GM23338 (cell line): ENCODE results near the gene PRRG3.

Source experiments
- CREB1 ChIP-seq: fragments of 250-450 bp; sonication (Bioruptor Pico); IDR thresholded peaks from 2 replicates; pipeline ENCODE4 v1.5.0; 2020; ENCODE audit warnings: low read depth, mild to moderate bottlenecking, moderate library complexity
- EZH2 ChIP-seq: fragments of 200-600 bp; sonication (generic); IDR thresholded peaks from one replicate; pipeline ENCODE4 v1.8.0; 2017; ENCODE audit warnings: antibody characterized with exemption, mild to moderate bottlenecking, low read depth; ENCODE audit not compliant: unreplicated experiment
- EZH2phosphoT487 ChIP-seq: fragments of 200-600 bp; sonication (generic); IDR thresholded peaks from one replicate; pipeline ENCODE4 v1.8.1; 2018; ENCODE audit warnings: antibody characterized with exemption; ENCODE audit not compliant: unreplicated experiment
- NANOG ChIP-seq: IDR thresholded peaks from 2 replicates; pipeline ENCODE4 v1.6.1; 2016; ENCODE audit warnings: antibody characterized with exemption, borderline replicate concordance
- POLR2AphosphoS5 ChIP-seq: IDR thresholded peaks from 2 replicates; pipeline ENCODE4 v1.6.1; 2016; ENCODE audit warnings: antibody characterized with exemption, low read depth
- REST ChIP-seq: IDR thresholded peaks from one replicate; pipeline ENCODE4 v1.6.1; 2018; ENCODE audit warnings: antibody characterized with exemption; ENCODE audit not compliant: unreplicated experiment
- STAT1 ChIP-seq: IDR thresholded peaks from one replicate; pipeline ENCODE4 v1.6.1; 2016; ENCODE audit warnings: antibody characterized with exemption; ENCODE audit not compliant: unreplicated experiment
- ZNF114 ChIP-seq: fragments of 250-450 bp; sonication (Bioruptor Pico); IDR thresholded peaks from 2 replicates; pipeline ENCODE4 v1.5.0; 2020; ENCODE audit warnings: mild to moderate bottlenecking, moderate library complexity
- TF ChIP-seq, protein P1 (sequence below), 2 experiments: fragments of 200-600 bp in 1 of 2; sonication (generic) in 1 of 2; conservative IDR thresholded peaks; 2 replicates each; pipeline versions ENCODE4 v1.5.1 to v1.6.1; 2016 to 2017; ENCODE audit warnings: antibody characterized with exemption in 2 of 2, low read depth in 2 of 2, mild to moderate bottlenecking in 2 of 2, moderate library complexity in 1 of 2
- TF ChIP-seq, protein P2 (sequence below): fragments of 250-450 bp; sonication (Bioruptor Pico); IDR thresholded peaks from 2 replicates; pipeline ENCODE4 v1.5.0; 2020; ENCODE audit warnings: mild to moderate bottlenecking, moderate library complexity
- TF ChIP-seq, protein P3 (sequence below): IDR thresholded peaks from 2 replicates; pipeline ENCODE4 v1.6.1; 2016; ENCODE audit warnings: antibody characterized with exemption

- TF ChIP-seq, protein P1, sequence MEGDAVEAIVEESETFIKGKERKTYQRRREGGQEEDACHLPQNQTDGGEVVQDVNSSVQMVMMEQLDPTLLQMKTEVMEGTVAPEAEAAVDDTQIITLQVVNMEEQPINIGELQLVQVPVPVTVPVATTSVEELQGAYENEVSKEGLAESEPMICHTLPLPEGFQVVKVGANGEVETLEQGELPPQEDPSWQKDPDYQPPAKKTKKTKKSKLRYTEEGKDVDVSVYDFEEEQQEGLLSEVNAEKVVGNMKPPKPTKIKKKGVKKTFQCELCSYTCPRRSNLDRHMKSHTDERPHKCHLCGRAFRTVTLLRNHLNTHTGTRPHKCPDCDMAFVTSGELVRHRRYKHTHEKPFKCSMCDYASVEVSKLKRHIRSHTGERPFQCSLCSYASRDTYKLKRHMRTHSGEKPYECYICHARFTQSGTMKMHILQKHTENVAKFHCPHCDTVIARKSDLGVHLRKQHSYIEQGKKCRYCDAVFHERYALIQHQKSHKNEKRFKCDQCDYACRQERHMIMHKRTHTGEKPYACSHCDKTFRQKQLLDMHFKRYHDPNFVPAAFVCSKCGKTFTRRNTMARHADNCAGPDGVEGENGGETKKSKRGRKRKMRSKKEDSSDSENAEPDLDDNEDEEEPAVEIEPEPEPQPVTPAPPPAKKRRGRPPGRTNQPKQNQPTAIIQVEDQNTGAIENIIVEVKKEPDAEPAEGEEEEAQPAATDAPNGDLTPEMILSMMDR (conservative IDR thresholded peaks at IDR 0.05; ENCODE audit: low read depth in 2 of 2), result peak; percentile 60 to 79
- TF ChIP-seq REST (no peak), POLR2AphosphoS5 (no peak), EZH2phosphoT487 (no peak), ZNF114 (CRISPR knock-in tag) (no peak), NANOG (no peak), STAT1 (no peak), EZH2 (no peak), CREB1 (CRISPR knock-in tag) (no peak)
- TF ChIP-seq, protein P2, sequence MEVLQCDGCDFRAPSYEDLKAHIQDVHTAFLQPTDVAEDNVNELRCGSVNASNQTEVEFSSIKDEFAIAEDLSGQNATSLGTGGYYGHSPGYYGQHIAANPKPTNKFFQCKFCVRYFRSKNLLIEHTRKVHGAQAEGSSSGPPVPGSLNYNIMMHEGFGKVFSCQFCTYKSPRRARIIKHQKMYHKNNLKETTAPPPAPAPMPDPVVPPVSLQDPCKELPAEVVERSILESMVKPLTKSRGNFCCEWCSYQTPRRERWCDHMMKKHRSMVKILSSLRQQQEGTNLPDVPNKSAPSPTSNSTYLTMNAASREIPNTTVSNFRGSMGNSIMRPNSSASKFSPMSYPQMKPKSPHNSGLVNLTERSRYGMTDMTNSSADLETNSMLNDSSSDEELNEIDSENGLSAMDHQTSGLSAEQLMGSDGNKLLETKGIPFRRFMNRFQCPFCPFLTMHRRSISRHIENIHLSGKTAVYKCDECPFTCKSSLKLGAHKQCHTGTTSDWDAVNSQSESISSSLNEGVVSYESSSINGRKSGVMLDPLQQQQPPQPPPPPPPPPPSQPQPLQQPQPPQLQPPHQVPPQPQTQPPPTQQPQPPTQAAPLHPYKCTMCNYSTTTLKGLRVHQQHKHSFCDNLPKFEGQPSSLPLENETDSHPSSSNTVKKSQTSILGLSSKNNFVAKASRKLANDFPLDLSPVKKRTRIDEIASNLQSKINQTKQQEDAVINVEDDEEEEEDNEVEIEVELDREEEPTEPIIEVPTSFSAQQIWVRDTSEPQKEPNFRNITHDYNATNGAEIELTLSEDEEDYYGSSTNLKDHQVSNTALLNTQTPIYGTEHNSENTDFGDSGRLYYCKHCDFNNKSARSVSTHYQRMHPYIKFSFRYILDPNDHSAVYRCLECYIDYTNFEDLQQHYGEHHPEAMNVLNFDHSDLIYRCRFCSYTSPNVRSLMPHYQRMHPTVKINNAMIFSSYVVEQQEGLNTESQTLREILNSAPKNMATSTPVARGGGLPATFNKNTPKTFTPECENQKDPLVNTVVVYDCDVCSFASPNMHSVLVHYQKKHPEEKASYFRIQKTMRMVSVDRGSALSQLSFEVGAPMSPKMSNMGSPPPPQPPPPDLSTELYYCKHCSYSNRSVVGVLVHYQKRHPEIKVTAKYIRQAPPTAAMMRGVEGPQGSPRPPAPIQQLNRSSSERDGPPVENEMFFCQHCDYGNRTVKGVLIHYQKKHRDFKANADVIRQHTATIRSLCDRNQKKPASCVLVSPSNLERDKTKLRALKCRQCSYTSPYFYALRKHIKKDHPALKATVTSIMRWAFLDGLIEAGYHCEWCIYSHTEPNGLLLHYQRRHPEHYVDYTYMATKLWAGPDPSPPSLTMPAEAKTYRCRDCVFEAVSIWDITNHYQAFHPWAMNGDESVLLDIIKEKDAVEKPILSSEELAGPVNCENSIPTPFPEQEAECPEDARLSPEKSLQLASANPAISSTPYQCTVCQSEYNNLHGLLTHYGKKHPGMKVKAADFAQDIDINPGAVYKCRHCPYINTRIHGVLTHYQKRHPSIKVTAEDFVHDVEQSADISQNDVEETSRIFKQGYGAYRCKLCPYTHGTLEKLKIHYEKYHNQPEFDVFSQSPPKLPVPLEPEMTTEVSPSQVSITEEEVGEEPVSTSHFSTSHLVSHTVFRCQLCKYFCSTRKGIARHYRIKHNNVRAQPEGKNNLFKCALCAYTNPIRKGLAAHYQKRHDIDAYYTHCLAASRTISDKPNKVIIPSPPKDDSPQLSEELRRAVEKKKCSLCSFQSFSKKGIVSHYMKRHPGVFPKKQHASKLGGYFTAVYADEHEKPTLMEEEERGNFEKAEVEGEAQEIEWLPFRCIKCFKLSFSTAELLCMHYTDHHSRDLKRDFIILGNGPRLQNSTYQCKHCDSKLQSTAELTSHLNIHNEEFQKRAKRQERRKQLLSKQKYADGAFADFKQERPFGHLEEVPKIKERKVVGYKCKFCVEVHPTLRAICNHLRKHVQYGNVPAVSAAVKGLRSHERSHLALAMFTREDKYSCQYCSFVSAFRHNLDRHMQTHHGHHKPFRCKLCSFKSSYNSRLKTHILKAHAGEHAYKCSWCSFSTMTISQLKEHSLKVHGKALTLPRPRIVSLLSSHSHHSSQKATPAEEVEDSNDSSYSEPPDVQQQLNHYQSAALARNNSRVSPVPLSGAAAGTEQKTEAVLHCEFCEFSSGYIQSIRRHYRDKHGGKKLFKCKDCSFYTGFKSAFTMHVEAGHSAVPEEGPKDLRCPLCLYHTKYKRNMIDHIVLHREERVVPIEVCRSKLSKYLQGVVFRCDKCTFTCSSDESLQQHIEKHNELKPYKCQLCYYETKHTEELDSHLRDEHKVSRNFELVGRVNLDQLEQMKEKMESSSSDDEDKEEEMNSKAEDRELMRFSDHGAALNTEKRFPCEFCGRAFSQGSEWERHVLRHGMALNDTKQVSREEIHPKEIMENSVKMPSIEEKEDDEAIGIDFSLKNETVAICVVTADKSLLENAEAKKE (CRISPR knock-in tag), result no peak
- TF ChIP-seq, protein P3, sequence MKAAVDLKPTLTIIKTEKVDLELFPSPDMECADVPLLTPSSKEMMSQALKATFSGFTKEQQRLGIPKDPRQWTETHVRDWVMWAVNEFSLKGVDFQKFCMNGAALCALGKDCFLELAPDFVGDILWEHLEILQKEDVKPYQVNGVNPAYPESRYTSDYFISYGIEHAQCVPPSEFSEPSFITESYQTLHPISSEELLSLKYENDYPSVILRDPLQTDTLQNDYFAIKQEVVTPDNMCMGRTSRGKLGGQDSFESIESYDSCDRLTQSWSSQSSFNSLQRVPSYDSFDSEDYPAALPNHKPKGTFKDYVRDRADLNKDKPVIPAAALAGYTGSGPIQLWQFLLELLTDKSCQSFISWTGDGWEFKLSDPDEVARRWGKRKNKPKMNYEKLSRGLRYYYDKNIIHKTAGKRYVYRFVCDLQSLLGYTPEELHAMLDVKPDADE, result no peak
Measured at GRCh38 chrX:151713849-151714248, 18.6 kb downstream of the PRRG3 start.
